SK-N-SH (cell line): ENCODE measurements around the gene TEAD1. TPM values are rescaled to one million over a fixed set of nuclear protein-coding genes. Genes with fewer than 3 reads are reported as not detected.

Source experiments
- CTCF ChIA-PET: fragments of 300-600, 350-600 bp; formaldehyde crosslinking; extraction: SDS; loops from one replicate; lab custom pipeline; 2021; lab: Yijun Ruan, JAX
- POLR2A ChIA-PET: fragments of 350-600 bp; sonication (Branson Sonifier 250); formaldehyde crosslinking; extraction: SDS; loops from one replicate; lab custom pipeline; 2020; ENCODE audit warnings: antibody characterized with exemption, inconsistent platforms; lab: Yijun Ruan, JAX
- DNase-seq: peaks from one replicate; pipeline ENCODE4 v3.0.0; 2012
- H2AFZ ChIP-seq: fragments of 200-600 bp; sonication (generic); 2 replicates; pipeline ENCODE4 v1.8.1; 2016; ENCODE audit warnings: antibody characterized with exemption, mild to moderate bottlenecking, low read depth
- H3F3A ChIP-seq: fragments of 200-600 bp; sonication (generic); replicated peaks from 2 replicates; pipeline ENCODE3; 2016; ENCODE audit warnings: antibody characterized with exemption, mild to moderate bottlenecking; ENCODE audit not compliant: insufficient read depth
- H3K27ac ChIP-seq, 2 experiments: fragments of 200-500 bp in 1 of 2; fragments of 200-600 bp in 1 of 2; sonication (Bioruptor generic) in 1 of 2; sonication (generic), shearing (Covaris generic) in 1 of 2; 2 replicates each; pipeline versions ENCODE4 v1.5.1 to v1.6.1; 2014 to 2016; ENCODE audit warnings: low read depth in 2 of 2, inconsistent platforms in 1 of 2, low read length in 1 of 2, mild to moderate bottlenecking in 1 of 2, mixed read lengths in 1 of 2
- H3K27me3 ChIP-seq: fragments of 200-600 bp; sonication (generic), shearing (Covaris generic); 2 replicates; pipeline ENCODE4 v1.6.1; 2016; ENCODE audit warnings: mixed run types; ENCODE audit not compliant: insufficient read depth
- H3K36me3 ChIP-seq, 2 experiments: fragments of 200-500 bp in 1 of 2; fragments of 200-600 bp in 1 of 2; sonication (Bioruptor generic) in 1 of 2; sonication (generic) in 1 of 2; replicated peaks in 1 of 2; 2 replicates each; pipeline versions ENCODE3 to v1.5.1; 2014 to 2016; ENCODE audit warnings: low read length in 1 of 2, mild to moderate bottlenecking in 1 of 2; ENCODE audit not compliant: insufficient read depth in 2 of 2, control insufficient read depth in 1 of 2
- H3K4me1 ChIP-seq, 2 experiments: fragments of 200-500 bp in 1 of 2; fragments of 200-600 bp in 1 of 2; sonication (Bioruptor generic) in 1 of 2; sonication (generic), shearing (Covaris generic) in 1 of 2; 2 replicates each; pipeline versions ENCODE4 v1.5.1 to v1.6.1; 2014 to 2016; ENCODE audit warnings: low read depth in 1 of 2, low read length in 1 of 2, mixed run types in 1 of 2; ENCODE audit not compliant: insufficient read depth in 2 of 2, control insufficient read depth in 1 of 2
- H3K4me2 ChIP-seq: fragments of 200-600 bp; sonication (generic), shearing (Covaris generic); 2 replicates; pipeline ENCODE4 v1.6.1; 2017; ENCODE audit warnings: mixed run types
- H3K4me3 ChIP-seq, 2 experiments: fragments of 200-500 bp in 1 of 2; fragments of 200-600 bp in 1 of 2; sonication (Bioruptor generic) in 1 of 2; sonication (generic), shearing (Covaris generic) in 1 of 2; 2 replicates each; pipeline versions ENCODE4 v1.5.1 to v1.8.1; 2014 to 2016; ENCODE audit warnings: low read depth in 2 of 2, inconsistent platforms in 1 of 2, low read length in 1 of 2, mild to moderate bottlenecking in 1 of 2, mixed read lengths in 1 of 2, moderate library complexity in 1 of 2
- H3K79me2 ChIP-seq: fragments of 200-600 bp; sonication (generic); 2 replicates; pipeline ENCODE4 v1.8.1; 2017; ENCODE audit warnings: mild to moderate bottlenecking; ENCODE audit not compliant: insufficient read depth
- H3K9ac ChIP-seq: fragments of 200-600 bp; sonication (generic); 2 replicates; pipeline ENCODE4 v1.6.1; 2017; ENCODE audit warnings: mixed run types
- H3K9me2 ChIP-seq: fragments of 200-600 bp; sonication (generic); 2 replicates; pipeline ENCODE4 v1.6.1; 2017; ENCODE audit warnings: mixed run types
- H3K9me3 ChIP-seq: fragments of 200-600 bp; sonication (generic); 2 replicates; pipeline ENCODE4 v1.6.1; 2017; ENCODE audit warnings: mixed run types, mild to moderate bottlenecking, moderate library complexity
- H4K20me1 ChIP-seq: fragments of 200-600 bp; sonication (generic); 2 replicates; pipeline ENCODE4 v1.6.1; 2017; ENCODE audit warnings: mild to moderate bottlenecking, mixed run types; ENCODE audit not compliant: insufficient read depth
- ELF1 ChIP-seq: IDR thresholded peaks from 2 replicates; pipeline ENCODE4 v1.4.0; 2012
- EP300 ChIP-seq, 2 experiments: IDR thresholded peaks; 2 replicates each; pipeline versions ENCODE4 v1.4.0 to v1.6.1; 2012; ENCODE audit warnings: borderline replicate concordance in 1 of 2, low read depth in 1 of 2, low read length in 1 of 2
- EZH2phosphoT487 ChIP-seq: fragments of 200-600 bp; sonication (generic); IDR thresholded peaks from 2 replicates; pipeline ENCODE4 v1.6.1; 2017; ENCODE audit warnings: low read depth, mixed run types, mild to moderate bottlenecking, antibody characterized with exemption, moderate library complexity, borderline replicate concordance
- FOXJ3 ChIP-seq: sonication (generic); formaldehyde crosslinking; IDR thresholded peaks from 2 replicates; pipeline ENCODE4 v1.5.1; 2020; ENCODE audit warnings: mild to moderate bottlenecking, missing genetic modification reagents
- FOXM1 ChIP-seq: IDR thresholded peaks from 2 replicates; pipeline ENCODE4 v1.4.0; 2012; ENCODE audit warnings: low read depth, mild to moderate bottlenecking
- GABPA ChIP-seq: IDR thresholded peaks from 2 replicates; pipeline ENCODE4 v1.4.0; 2012; ENCODE audit warnings: low read depth, mild to moderate bottlenecking
- JUND ChIP-seq: IDR thresholded peaks from 2 replicates; pipeline ENCODE4 v1.4.0; 2012
- MAX ChIP-seq: IDR thresholded peaks from 2 replicates; pipeline ENCODE4 v1.4.0; 2012; ENCODE audit warnings: low read depth
- MXI1 ChIP-seq: IDR thresholded peaks from 2 replicates; pipeline ENCODE4 v1.6.1; 2012; ENCODE audit warnings: mild to moderate bottlenecking, low read depth, low read length, improper control_type of control experiment
- NFIC ChIP-seq: IDR thresholded peaks from 2 replicates; pipeline ENCODE4 v1.4.0; 2012; ENCODE audit warnings: borderline replicate concordance
- NRF1 ChIP-seq: IDR thresholded peaks from 2 replicates; pipeline ENCODE4 v1.6.1; 2012; ENCODE audit warnings: low read depth, mild to moderate bottlenecking, low read length
- PBX3 ChIP-seq: IDR thresholded peaks from 2 replicates; pipeline ENCODE4; 2012
- POLR2AphosphoS5 ChIP-seq: IDR thresholded peaks from 2 replicates; pipeline ENCODE4 v1.6.1; 2012; ENCODE audit warnings: low read depth, low read length
- RAD21 ChIP-seq: IDR thresholded peaks from 2 replicates; pipeline ENCODE4 v1.6.1; 2012; ENCODE audit warnings: mild to moderate bottlenecking, low read length
- RCOR1 ChIP-seq: fragments of 150-350 bp; IDR thresholded peaks from 2 replicates; pipeline ENCODE4 v1.6.1; 2017; ENCODE audit warnings: antibody characterized with exemption, low read length
- RFX5 ChIP-seq: IDR thresholded peaks from 2 replicates; pipeline ENCODE4 v1.6.1; 2012; ENCODE audit warnings: mild to moderate bottlenecking, improper control_type of control experiment, low read length
- SMC3 ChIP-seq: IDR thresholded peaks from 2 replicates; pipeline ENCODE4 v1.6.1; 2012; ENCODE audit warnings: low read depth, low read length, improper control_type of control experiment
- TAF1 ChIP-seq: IDR thresholded peaks from 2 replicates; pipeline ENCODE4 v1.6.1; 2012; ENCODE audit warnings: low read depth, mild to moderate bottlenecking, low read length, moderate library complexity, borderline replicate concordance
- USF2 ChIP-seq: fragments of 150-350 bp; IDR thresholded peaks from 2 replicates; pipeline ENCODE4 v1.6.1; 2017; ENCODE audit warnings: antibody characterized with exemption, low read length, low read depth, borderline replicate concordance
- WGBS: methylation state at CpG from one replicate; pipeline ENCODE4 v1.1.6; 2017; ENCODE audit warnings: low lambda C conversion rate; 5-methylcytosine and 5-hydroxymethylcytosine counted together
- polyA plus RNA-seq, 3 experiments: library from polyadenylated mRNA; depleted of rRNA; stranded (reverse); fragments of >200 nt; gene quantifications; 2 replicates each; pipeline ENCODE4 v1.2.3, GENCODE V29; 2012

Gene TEAD1
- polyA plus RNA-seq, 1 of the 3 experiments (the other 2 are of a cell fraction): 31.2 TPM

- Histone ChIP-seq H3K9me2 (no peaks in the 10 kb centered on the region), H4K20me1 (peaks cover 52% of the 10 kb centered on the region), H3K4me3 (no peak overlapping the region), H3K79me2 (peaks cover 99% of the 10 kb centered on the region), H3K9ac (no peak overlapping the region), H3K4me1 (peaks cover 22% of the 10 kb centered on the region in 2 experiments; a peak in 3 of 4 replicates), H3K9me3 (no peaks in the 10 kb centered on the region), H3K36me3 (peaks cover 0 to 20% of the 10 kb centered on the region in 2 experiments), H2AFZ (no peak overlapping the region), H3K4me2 (no peak overlapping the region), H3F3A (peaks cover 18% of the 10 kb centered on the region), H3K27ac (no peak overlapping the region; a peak in 1 of 4 replicates), H3K27me3 (no peaks in the 10 kb centered on the region)
- TF ChIP-seq NRF1 (no peak), RAD21 (no peak), FOXJ3 (CRISPR knock-in tag) (no peak), ELF1 (no peak), USF2 (no peak), RFX5 (no peak), JUND (no peak), MXI1 (no peak), SMC3 (no peak), GABPA (no peak), TAF1 (no peak), POLR2AphosphoS5 (no peak), FOXM1 (no peak), PBX3 (no peak)
- DNase-seq: no peak
- POLR2A ChIA-PET: no interaction called here
- 96% methylated on average over 10 of the region's 10 CpGs for WGBS
- CTCF ChIA-PET: no interaction called here
Observed at GRCh38 chr11:12775955-12776354, 101.7 kb downstream of the TEAD1 start.

- peaks cover 50% of the 10 kb centered on the region for H4K20me1 ChIP-seq
- POLR2A ChIA-PET: no interaction called here
- no peak overlapping the region for H2AFZ ChIP-seq
- no peaks in the 10 kb centered on the region for H3K9me2 ChIP-seq
- no peak overlapping the region for H3K4me2 ChIP-seq
- H3K9ac ChIP-seq: no peak overlapping the region
- TF ChIP-seq RCOR1 (no peak), EZH2phosphoT487 (no peak), FOXJ3 (CRISPR knock-in tag) (no peak), MXI1 (no peak), PBX3 (no peak), EP300 (IDR thresholded peaks at IDR 0.05; ENCODE audit: borderline replicate concordance in 1 of 2, low read depth in 1 of 2, low read length in 1 of 2) (no peak), POLR2AphosphoS5 (no peak), GABPA (no peak), NFIC (no peak), MAX (no peak)
- peaks cover 5% of the 10 kb centered on the region for H3F3A ChIP-seq
- peak; percentile 27 for DNase-seq
- H3K9me3 ChIP-seq: no peaks in the 10 kb centered on the region
- H3K27me3 ChIP-seq: no peaks in the 10 kb centered on the region
- CTCF ChIA-PET: interaction anchor here (0.6 to 1.6 kb wide), 2 partner anchors 10 to 75 kb away, joined by 3 to 4 read pairs; no protein-coding TSS in a partner anchor
- H3K36me3 ChIP-seq: peaks cover 0 to 30% of the 10 kb centered on the region in 2 experiments
- peaks cover 9 to 13% of the 10 kb centered on the region in 2 experiments; a peak in 3 of 4 replicates for H3K4me1 ChIP-seq
- peaks cover 98% of the 10 kb centered on the region for H3K79me2 ChIP-seq
- H3K27ac ChIP-seq: peak overlapping the region; percentile 37 to 45; a peak in 3 of 4 replicates
- no peak overlapping the region for H3K4me3 ChIP-seq
- WGBS: 91% methylated on average over 5 of the region's 5 CpGs
Observed at GRCh38 chr11:12777208-12777874, 103.1 kb downstream of the TEAD1 start.
